H1 (cell line): Measurements from ENCODE around the gene ANXA4. TPM values are rescaled to one million over a fixed set of nuclear protein-coding genes. Genes with fewer than 3 reads are reported as not detected.

Experiments
- BACH1 ChIP-seq: IDR thresholded peaks from 2 replicates; pipeline ENCODE4 v1.6.1; 2012; ENCODE audit warnings: low read length, improper control_type of control experiment
- CHD1 ChIP-seq: IDR thresholded peaks from 2 replicates; pipeline ENCODE4 v1.6.1; 2012; ENCODE audit warnings: low read depth, low read length, improper control_type of control experiment
- CHD2 ChIP-seq: IDR thresholded peaks from 2 replicates; pipeline ENCODE4 v1.6.1; 2012; ENCODE audit warnings: low read length, improper control_type of control experiment
- KDM5A ChIP-seq: fragments of 200-600 bp; IDR thresholded peaks from 2 replicates; pipeline ENCODE4 v1.7.1; 2012; ENCODE audit warnings: mild to moderate bottlenecking, low read length, inconsistent platforms, mixed read lengths
- SP1 ChIP-seq: IDR thresholded peaks from 2 replicates; pipeline ENCODE4 v1.6.1; 2011; ENCODE audit warnings: low read depth, low read length
- polyA plus RNA-seq, 7 experiments: library from polyadenylated mRNA; depleted of rRNA in 3 of 7; stranded (reverse) in 5 of 7; unstranded in 2 of 7; fragments of >200 nt in 5 of 7; fragments of 200-250 nt in 2 of 7; gene quantifications; 1 replicate in 5 of 7; 2 replicates in 1 of 7; 4 replicates in 1 of 7; pipeline versions ENCODE4 v1.2.1 to v1.2.3, GENCODE V29; 2011 to 2013; ENCODE audit warnings: missing spikeins in 2 of 7, mixed read lengths in 2 of 7
- total RNA-seq: library from RNA; stranded (reverse); fragmentation: NEBNext Ultra II Directional; extraction: Animal tissue kit (Norgen Biotek cat#: 25700); gene quantifications from 2 replicates; pipeline ENCODE4 v1.2.1, GENCODE V29; 2021

Gene ANXA4
- total and polyA plus RNA-seq, 2 of the 8 experiments (the other 6 are each of a cell fraction or from before 2014, with no cell fraction given), result 9.4 to 17.6 TPM

DNA sequence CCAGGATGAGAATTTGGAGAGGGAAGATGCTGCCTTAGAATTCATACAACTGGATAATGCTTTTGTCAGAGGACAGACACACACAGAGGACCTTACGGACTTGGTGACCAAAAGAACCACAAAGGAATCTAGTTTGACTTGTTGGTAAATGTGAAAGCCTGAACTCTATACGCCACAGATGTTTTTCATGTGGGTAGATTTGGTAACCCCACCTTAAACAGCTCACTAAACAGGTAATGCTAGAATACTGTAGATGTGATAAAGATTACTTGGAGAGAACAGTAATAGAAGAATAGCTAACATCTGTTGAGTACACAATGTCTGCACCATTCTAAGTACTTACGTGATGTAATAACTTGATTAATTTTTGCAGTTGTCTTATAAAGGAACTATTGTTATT is 24.1 kb downstream of the ANXA4 start (continued):
- TF ChIP-seq SP1, result no peak
- no peak for TF ChIP-seq CHD2
- no peak for TF ChIP-seq CHD1
- TF ChIP-seq KDM5A, result no peak
- no peak for TF ChIP-seq BACH1
